ENCODE data around the gene BCOR.
A peak's percentile ranks its signal among the peaks of the same experiment; 100 is the strongest.

BCOR gene

GRCh38 chrX:40101430-40101802, 3.7 kb upstream of the BCOR start:
- no peak for TF ChIP-seq CTCF (conservative IDR thresholded peaks at IDR 0.05)
- no peak overlapping the region for H3K27ac ChIP-seq

DNA sequence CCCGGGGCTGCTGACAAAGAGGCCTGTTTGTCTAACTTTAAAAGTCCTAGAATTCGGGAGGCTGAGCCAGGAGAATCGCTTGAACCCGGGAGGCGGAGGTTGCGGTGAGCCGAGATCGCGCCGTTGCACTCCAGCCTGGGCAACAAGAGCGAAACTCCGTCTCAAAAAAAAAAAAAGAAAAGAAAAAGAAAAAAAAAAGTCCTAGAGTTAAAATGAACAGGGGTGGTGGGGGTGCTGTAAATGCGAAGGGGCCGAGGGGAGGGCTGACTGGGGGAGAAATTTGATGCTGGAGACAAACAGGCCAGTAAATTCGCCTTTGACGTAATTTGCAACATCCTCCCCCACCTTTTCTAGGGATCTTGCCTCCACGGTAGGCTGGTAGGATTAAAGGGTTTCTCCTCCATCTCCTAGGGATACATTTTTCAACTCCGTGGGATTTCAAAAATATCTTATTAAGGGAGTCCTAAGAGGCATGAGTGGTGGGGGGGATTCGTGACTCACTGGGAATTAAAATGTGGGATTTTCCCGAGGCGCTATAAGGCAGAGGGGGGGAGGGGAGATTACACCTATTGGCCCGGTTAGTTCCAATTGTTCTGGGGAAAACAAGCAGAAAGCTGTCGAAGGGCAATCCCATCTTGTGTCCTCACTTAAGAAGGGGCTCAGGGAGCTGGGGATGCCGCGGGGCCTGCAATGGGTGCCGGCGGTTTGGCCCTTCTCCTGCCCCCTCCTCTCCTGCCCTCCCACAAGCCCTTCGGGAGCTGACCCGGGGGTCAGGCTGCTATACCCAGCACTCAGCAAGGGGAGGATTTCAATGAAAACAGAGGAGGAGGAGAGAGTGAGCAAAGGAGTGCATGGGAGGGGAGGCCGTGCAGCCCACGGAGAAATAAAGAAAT, 3.0 kb upstream of the BCOR start:
- peak overlapping the region; percentile 81 for H3K27ac ChIP-seq

DNA sequence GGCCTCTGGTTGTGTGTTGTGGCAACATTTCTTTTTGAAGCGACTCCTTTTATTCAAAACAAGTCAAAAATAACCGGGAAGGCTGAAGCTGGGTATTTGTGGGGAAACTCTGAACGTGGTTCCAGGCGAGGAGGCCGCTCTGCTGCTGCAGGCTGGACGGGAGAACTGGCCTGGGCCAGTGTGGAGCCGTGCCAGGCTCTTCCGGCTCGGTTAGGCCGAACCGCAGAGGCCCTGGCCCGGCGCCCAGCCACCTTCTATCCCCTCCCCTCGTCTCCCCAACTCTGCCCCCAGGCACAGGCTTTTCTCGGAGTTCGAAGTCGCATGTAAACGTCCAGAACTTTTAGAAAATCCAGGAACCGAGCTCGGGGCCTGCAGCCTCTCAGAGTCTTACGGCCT, 2.4 kb upstream of the BCOR start:
- TF ChIP-seq CTCF (conservative IDR thresholded peaks at IDR 0.05) = no peak
- H3K27ac ChIP-seq = peak overlapping the region; percentile 81

More for the DNA sequence above, 3.0 kb upstream of the BCOR start:
- no peak for TF ChIP-seq CTCF (conservative IDR thresholded peaks at IDR 0.05)

GRCh38 chrX:40099055-40099958, 1.5 kb upstream of the BCOR start:
- peak overlapping the region; percentile 81 for H3K27ac ChIP-seq
- no peak for TF ChIP-seq CTCF (conservative IDR thresholded peaks at IDR 0.05)

- TF ChIP-seq CTCF (conservative IDR thresholded peaks at IDR 0.05) = no peak
- H3K27ac ChIP-seq = peak overlapping the region; percentile 81
Measured at GRCh38 chrX:40098264-40099054, 701 bp upstream of the BCOR start.

- no peak for TF ChIP-seq CTCF (conservative IDR thresholded peaks at IDR 0.05)
- H3K27ac ChIP-seq = peak overlapping the region; percentile 81
Measured at GRCh38 chrX:40097141-40097503, 636 bp downstream of the BCOR start.

All from VCaP (cell line).